ENCODE data around the gene ZNF585A.
"Not testable (repeated sequence)": the region's sequence is repeated elsewhere in the genome, so short reads cannot be mapped to it uniquely, and the experiment has no call there.

ZNF585A gene

DNA sequence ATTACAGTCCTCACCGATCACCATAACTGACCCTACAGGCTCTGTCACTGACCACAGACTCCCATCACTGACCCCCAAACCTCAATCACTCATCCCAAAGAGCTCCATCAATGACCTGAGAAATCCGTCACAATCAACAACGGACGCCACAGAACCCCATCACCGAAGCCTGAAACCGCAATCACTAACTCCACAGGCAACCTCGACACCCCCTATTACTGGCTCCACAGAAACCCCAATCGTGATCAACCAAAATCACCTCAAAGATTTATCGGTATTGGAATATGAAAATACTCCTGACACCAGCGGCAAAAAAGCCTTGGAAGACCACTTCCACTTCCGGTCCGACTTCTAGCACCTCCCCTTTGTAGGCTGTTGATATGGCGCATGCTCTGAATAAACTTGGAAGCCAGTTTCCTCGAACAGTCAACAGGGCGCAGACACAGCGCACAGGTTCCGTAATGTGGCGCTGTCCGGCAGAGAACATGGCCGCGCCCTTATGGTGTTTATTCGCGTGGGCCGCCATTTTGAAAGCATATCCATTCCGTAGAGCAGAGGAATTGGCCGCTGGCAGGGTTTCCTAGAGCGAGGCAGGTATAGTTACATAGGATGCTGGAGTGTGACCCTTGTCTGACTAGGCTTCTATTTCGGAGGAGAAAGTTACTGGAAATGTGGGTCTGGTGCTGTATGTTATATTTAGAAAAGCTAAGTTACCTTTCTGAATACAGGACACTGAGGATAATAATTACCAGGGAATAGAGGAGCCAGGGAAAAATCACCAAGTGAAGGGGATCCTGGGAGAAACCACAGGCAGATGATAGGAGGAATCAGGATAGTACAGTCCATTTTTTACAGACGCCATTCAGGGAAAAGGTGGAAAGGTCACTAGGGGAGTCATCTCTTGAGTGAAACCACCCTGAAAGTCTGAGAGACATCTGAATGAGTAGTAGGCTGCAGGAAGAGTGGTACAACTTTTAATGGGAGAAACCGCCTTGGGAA is at the start of gene ZNF585A:
Gene ZNF585A (minus strand): TSS at position 328 of the 999 bp plus-strand sequence. CDS start 2,785 bp downstream, outside the sequence.
- ATAC-seq: peak; percentile 99
- DNase-seq: peak; percentile 83

DNA sequence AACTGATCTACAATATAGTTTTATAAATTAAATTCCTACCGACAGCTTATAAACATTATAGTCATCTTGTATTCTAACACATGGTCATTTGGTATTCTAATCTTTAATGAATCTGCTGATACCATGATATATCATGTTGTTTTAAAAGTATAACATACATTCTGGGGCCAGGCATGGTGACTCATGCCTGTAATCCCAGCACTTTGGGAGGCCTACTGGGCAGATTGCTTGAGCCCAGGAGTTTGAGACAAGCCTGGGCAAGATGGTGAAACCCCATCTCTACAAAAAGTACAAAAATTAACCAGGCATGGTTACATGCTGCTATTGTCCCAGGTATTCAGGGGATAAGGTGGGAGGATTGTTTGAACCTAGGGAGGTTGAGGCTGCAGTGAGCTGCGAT is 48.6 kb upstream of the ZNF585A start:
- ATAC-seq: no peak
- no peak for DNase-seq

DNA sequence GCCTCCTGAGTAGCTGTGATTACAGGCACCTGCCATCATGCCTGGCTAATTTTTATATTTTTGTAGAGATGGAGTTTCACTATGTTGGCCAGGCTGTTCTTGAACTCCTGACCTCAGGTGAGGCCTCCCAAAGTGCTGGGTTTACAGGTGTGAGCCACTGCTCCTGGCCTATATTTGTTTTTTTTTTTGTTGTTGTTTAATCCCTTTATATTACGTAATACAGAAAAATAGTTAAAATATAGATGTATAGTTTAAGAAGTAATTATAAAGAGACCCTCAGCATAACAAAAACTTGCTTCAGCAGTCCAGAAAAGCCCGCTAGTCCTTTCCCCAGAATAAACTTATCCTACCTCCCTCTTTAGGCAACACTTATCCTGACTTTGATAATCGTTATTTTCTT is 47.9 kb upstream of the ZNF585A start:
- DNase-seq (no peak), ATAC-seq (no peak)

DNA sequence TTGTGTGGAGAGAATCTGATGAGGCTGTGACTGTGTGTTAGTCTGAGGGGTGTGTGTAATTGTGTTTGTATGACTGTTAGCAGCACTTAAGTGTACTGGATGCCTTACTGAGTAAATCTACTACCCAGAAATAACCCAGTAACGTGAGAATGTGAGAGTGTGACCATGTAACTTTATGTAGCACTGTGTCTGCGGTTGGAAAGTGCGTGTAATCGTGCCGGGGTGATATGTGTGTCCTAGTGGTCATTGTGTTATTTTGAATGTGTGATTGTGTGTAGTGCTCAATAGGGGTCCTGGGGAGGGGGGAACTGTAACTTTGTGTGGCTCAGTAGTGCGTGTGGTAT is 46.1 kb upstream of the ZNF585A start:
- DNase-seq (no peak), ATAC-seq (peak; percentile 4)

DNA sequence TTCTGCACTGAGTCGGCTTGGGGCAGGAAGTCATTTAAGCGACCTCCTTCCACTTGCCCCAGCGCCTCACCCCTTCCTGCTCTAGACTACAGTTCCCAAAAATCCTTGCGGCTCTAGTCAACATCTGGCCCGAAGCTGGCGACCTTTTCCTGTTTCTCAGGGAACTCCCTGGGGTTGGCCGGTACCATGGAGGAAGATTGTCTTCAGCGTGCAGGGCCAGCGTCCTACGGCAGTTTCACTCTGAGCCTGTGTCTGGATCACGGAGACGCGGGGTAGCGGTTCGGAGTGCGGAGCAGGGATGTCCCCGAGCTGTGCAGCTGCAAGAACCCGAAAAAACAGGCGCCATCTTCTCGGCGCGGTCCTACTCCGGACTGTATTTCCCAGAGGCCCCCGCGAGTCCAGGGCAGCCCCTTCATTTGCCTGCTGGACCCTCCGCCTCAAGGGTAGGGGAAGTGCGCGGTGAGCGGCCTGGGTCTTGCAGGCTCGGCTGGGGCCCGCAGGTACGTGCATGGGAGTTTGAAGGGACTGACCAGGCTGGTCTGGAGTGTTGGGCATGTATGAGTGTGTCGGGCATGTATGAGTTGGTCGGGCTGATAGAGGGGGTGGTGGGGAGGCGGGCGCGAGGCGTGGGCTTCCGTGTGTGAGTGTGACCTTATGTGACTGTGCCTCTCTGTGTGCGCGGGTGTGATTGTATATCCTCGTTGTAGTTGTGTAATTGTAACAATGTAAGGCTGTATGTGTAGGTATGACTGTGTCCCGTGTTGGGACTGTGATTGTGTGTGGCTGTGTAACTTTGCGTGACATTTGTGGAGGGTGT is 45.5 kb upstream of the ZNF585A start, which contains the start of gene ZNF383:
Gene ZNF383 (plus strand): TSS at position 440 of the 817 bp plus-strand sequence. CDS start 12,240 bp downstream, outside the sequence.
- ATAC-seq (peak; percentile 94), DNase-seq (peak; percentile 87)

DNA sequence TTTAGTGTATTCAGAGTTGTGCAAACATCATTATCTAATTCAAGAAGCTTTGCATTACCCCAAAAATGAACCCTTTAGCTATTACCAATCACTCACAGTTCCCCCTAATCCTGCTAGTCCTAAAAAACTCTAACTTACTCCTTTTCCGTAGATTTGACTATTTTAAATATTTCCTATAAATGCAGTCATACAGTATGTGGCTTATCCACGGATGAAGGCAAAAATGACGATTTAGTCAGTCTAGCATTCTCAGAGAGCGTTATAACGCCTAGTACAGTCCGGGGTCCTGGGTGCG is 44.9 kb upstream of the ZNF585A start:
- DNase-seq: no peak
- ATAC-seq: no peak

DNA sequence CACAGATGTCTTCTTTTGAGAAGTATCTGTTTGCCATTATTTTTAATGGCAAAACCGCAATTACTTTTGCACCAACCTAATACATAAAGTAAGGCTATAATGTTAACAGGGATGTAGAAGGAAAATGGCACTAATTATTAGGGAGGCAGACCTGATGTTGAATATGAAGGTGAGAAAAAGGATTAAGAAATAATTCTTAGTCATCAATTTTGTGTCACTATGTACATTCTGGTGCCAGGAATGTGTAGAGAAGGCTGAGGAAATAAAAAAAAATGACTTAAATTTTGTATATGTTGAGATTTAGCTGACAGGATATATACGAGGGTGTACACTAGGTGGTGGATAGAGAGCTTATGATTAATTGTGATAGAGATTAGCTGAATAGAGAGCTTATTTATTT is 25.3 kb upstream of the ZNF585A start:
- DNase-seq (no peak), ATAC-seq (no peak)

DNA sequence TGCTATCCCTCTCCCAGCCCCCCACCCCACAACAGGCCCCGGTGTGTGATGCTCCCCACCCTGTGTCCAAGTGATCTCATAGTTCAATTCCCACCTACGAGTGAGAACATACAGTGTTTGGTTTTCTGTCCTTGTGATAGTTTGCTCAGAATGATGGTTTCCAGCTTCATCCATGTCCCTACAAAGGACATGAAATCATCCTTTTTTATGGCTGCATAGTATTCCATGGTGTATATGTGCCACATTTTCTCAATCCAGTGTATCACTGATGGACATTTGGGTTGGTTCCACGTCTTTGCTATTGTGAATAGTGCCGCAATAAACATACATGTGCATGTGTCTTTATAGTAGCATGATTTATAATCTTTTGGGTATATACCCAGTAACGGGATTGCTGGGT is 24.6 kb upstream of the ZNF585A start:
- not testable (repeated sequence) for ATAC-seq

DNA sequence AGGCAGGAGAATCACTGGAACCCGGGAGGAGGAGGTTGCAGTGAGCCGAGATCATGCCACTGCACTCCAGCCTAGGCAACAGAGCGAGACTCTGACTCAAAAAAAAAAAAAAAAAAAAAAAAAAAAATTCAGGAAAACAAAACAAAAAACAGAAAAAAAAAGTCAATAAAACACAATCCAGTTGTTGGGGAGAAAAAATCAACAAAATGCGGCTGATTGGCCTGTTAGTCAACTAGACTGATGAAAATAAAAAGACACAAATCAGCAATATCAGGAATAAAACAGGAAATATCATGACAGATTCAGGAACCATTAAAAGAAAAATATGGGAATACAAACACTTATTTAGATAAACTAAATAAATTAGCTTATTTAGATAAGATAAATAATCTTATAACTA is 22.8 kb upstream of the ZNF585A start:
- not testable (repeated sequence) for DNase-seq, ATAC-seq

More for the DNA sequence above, 24.6 kb upstream of the ZNF585A start:
- DNase-seq: not testable (repeated sequence)

DNA sequence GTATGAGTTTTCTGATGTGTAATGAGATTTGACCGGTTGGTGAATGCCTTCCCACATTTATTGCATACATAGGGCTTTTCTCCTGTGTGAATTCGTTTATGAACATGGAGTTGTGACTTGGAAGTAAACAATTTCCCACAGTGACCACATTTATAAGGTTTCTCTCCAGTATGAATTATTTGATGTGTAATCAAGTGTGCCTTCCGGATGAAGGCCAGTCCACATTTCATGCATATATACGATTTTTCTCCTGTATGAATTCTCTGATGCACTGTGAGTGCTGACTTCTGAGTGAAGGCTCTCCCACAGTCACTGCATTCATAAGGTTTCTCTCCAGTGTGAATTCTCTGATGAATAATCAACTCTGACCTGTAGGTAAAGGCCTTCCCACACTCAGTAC is 13.6 kb upstream of the ZNF585A start:
- DNase-seq, ATAC-seq: not testable (repeated sequence)

DNA sequence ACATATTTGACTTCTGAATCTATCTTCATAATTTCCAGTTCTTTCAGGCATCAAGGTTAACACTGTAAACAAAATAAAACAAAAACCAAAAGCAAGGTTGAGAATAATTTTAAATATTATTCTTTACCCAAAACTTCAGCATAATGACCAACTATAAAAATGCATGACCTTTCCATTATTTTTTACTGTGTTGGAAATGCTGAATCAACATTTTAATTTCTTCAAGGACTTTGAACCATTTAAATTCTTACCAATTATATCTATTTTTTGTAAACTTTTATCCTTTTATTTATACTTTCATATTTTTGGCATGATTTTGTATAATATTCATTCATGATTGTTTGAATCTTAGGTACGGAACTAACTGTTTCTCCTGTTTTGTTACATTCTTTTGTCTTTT is 6.9 kb downstream of the ZNF585A start:
- ATAC-seq (no peak), DNase-seq (no peak)

DNA sequence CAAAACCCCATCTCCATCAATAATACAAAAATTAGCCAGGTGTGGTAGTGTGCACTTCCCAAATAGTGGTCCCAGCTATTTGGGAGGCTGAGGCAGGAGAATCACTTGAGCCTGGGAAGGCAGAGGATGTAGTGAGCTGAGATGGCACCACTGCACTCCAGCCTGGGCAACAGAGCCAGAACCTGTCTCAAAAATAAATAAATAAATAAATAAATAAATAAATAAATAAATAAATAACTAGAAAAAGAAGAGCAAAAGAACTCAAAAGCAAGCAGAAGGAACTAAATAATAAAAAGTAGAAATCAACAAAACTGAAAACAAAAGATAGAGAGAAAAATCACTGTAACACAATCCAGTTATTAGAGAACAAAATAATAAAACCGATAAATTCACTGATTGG is 12.3 kb downstream of the ZNF585A start:
- DNase-seq (no peak), ATAC-seq (no peak)

DNA sequence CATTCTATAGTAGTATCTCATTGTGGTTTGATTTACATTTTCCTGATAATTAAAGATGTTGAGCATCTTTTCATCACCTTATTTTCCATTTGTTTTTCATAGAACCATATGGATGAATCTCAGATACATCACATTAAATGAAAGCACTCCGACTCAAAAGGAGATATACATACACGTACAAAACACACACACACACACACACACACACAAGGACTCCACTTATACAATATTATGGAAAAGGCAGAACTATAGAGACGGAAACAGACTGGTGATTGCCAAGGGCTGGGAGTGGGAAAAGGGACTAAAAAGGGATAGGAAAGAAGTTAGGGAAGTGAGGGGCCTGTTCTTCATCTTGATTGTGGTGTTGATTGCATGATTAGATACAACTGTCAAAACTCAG is 24.3 kb downstream of the ZNF585A start:
- DNase-seq (no peak), ATAC-seq (no peak)

DNA sequence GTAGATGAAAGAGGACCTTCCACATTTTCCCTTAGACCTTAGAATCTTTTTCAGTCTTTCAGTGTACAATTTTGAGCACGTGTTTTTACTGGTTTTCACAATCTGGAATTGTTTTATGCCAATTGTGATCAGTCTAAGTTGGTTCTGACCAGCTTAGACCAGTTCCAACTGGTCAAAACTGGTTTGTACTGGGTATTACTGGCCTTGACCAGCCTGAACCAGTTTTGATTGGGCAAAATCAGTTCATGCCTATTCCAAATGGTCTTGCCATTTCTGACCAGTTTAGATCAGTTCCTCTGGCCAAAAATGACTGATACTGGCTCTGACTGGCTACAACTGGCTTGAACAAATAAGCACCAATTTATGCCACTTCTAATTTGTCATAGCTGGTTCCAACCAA is 36.4 kb downstream of the ZNF585A start:
- ATAC-seq (no peak), DNase-seq (no peak)

DNA sequence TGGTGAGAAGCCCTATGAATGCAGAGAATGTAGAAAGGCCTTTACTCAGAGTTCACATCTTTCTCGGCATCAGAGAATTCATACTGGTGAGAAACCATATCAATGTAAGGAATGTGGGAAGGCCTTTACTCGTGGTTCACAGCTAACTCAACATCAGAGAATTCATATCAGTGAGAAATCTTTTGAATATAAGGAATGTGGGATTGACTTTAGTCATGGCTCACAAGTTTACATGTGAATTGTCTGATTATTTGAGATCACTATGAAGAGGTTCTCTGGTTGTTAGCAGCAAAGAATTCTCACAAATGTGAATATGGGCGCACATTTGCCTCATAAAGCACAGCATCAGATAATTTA is 43.7 kb downstream of the ZNF585A start:
- DNase-seq (no peak), ATAC-seq (no peak)

DNA sequence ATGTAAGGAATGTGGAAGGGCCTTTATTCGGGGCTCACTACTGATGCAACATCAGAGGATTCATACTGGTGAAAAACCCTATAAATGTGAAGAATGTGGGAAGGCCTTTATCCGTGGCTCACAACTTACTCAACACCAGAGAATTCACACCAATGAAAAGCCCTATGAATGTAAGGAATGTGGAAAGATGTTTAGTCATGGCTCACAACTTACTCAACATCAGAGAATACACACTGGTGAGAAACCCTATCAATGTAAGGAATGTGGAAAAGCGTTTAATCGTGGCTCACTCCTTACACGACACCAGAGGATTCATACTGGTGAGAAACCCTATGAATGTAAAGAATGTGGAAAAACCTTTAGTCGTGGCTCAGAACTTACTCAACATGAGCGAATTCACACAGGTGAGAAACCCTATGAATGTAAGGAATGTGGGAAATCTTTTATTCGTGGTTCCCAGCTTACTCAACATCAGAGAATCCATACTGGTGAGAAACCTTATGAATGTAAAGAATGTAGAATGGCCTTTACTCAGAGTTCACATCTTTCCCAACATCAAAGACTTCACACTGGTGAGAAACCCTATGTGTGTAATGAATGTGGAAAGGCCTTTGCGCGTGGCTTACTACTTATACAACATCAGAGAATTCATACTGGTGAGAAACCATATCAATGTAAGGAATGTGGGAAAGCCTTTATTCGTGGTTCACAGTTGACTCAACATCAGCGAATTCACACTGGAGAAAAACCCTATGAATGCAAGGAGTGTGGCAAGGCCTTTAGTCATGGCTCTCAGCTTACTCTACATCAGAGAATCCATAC is 44.3 kb downstream of the ZNF585A start:
- DNase-seq (no peak), ATAC-seq (no peak)

DNA sequence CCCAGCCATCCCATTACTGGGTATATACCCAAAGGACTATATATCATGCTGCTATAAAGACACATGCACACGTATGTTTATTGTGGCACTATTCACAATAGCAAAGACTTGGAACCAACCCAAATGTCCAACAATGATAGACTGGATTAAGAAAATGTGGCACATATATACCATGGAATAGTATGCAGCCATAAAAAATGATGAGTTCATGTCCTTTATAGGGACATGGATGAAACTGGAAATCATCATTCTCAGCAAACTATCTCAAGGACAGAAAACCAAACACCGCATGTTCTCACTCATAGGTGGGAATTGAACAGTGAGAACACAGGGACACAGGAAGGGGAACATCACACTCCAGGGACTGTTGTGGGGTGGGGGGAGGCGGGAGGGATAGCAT is 50.4 kb downstream of the ZNF585A start:
- not testable (repeated sequence) for ATAC-seq, DNase-seq

DNA sequence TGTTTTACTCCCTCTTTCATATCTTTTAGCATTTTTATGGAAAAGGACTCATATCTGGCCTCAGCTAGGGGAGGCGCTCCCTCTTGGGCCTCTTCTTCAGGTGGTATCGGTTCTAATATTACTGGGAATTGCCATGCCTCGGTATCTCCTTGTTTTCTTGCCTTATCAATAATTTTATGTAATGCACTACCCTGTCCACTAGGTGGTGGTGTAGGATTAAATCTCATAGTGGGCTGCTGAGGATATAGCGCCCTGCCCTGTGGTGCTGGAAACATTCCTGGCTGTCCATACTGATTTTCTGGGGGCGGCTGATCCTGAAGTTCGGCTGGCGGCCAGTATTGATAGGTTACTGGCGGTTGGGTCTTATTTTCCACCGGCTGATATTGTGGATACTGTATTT is 58.5 kb downstream of the ZNF585A start:
- no peak for ATAC-seq
- DNase-seq: no peak

DNA sequence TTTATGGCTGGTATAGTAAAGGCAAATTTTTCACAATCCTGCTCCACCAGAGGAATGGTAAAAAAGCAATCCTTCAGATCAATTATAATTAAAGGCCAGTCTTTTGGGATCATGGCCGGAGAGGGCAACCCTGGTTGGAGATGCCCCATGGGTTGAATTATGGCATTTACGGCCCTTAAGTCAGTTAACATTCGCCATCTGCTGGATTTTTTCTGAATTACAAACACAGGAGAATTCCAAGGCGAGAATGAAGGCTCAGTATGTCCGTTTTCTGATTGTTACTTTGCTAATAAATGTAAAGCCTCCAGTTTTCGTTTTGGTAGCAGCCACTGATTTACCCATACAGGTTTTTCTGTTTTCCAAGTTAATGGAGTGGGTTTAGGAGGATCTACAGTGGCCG is 60.7 kb downstream of the ZNF585A start:
- not testable (repeated sequence) for DNase-seq, ATAC-seq

DNA sequence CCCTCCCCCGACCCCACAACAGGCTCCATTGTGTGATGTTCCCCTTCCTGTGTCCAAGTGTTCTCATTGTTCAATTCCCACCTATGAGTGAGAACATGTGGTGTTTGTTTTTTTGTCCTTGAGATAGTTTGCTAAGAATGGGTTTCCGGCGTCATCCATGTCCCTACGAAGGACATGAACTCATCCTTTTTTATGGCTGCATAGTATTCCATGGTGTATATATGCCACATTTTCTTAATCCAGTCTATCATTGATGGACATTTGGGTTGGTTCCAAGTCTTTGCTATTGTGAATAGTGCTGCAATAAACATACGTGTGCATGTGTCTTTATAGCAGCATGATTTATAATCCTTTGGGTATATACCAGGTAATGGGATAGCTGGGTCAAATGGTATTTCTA is 68.4 kb downstream of the ZNF585A start:
- not testable (repeated sequence) for DNase-seq, ATAC-seq

DNA sequence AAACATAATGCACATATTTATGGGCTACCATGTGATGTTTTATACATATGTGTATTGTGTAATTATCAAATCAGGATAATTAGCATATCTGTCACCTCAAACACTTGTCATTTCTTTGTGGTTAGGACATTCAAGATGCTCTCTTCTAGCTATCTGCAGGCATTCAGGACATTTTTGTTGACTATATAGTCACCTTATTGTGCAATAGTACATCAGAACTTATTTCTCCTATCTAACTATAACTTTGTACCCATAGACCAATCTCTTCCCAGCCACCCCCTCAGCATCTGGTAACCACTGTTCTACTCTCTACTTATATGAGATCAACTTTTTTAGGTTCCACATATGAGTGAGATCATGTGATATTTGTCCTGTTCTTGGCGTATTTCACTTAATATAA is 73.9 kb downstream of the ZNF585A start:
- DNase-seq (no peak), ATAC-seq (no peak)

DNA sequence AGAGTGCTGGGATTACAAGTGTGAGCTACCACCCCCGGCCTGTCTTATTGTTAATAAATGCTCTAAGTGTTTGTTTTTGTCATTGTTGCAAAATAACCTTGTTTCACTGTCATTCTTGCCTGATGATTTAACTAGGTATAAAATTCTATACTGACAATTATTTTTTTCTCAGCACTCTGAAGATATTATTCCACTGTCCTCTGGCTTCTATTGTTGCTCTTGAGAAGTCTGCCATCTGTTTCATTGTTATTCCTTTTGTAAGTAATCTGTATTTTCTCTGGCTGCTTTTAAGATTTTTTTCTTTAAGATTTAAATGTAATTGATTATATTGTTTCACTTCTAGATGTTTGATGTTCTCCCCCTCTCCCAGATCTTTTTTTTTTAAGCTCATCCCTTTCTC is 76.6 kb downstream of the ZNF585A start:
- ATAC-seq: no peak
- DNase-seq: no peak

Measured in stimulated activated naive CD8-positive, alpha-beta T cell treated with anti-CD3 and anti-CD28 coated beads, Interleukin-15, Interleukin-2, amounts not matched to agents 100 U/mL and 50 U/mL, for 24 hours (primary cell).